Stimulated activated naive B cell treated with anti-CD40 and anti-IgM and Interleukin-4, amounts not matched to agents 10 μg/mL and 1 μg/mL and 100 μg/mL, for 72 hours (primary cell): ENCODE results near the gene ZNF862.
A peak's percentile ranks its signal among the peaks of the same experiment; 100 is the strongest.

Experiments used
- ATAC-seq, 2 donors: fragments of 150-1000 bp; cut with Tn5 transposase; replicated peaks; 2 replicates each; pipeline ENCODE4 v1.10.0; 2021; ENCODE audit warnings: moderate library complexity in 1 of 2
- DNase-seq: peaks from one replicate; pipeline ENCODE4 v3.0.0; 2021
- H3K27ac Mint-ChIP-seq: one replicate; pipeline ENCODE4 v1.8.0; 2022; ENCODE audit warnings: mild to moderate bottlenecking, mixed read lengths
- H3K27me3 Mint-ChIP-seq, 2 donors: one replicate each; pipeline ENCODE4 v1.8.0; 2022; ENCODE audit warnings: mixed read lengths in 2 of 2
- H3K36me3 Mint-ChIP-seq, 2 donors: one replicate each; pipeline ENCODE4 v1.8.0; 2022; ENCODE audit warnings: mixed read lengths in 2 of 2, mild to moderate bottlenecking in 1 of 2
- H3K4me1 Mint-ChIP-seq, 2 donors: one replicate each; pipeline ENCODE4 v1.8.0; 2022; ENCODE audit warnings: mixed read lengths in 2 of 2, mild to moderate bottlenecking in 1 of 2
- H3K4me3 Mint-ChIP-seq, 2 donors: one replicate each; pipeline ENCODE4 v1.8.0; 2022; ENCODE audit warnings: mild to moderate bottlenecking in 2 of 2, mixed read lengths in 2 of 2, moderate library complexity in 1 of 2
- H3K9me3 Mint-ChIP-seq, 2 donors: one replicate each; pipeline ENCODE4 v1.8.0; 2022; ENCODE audit warnings: mixed read lengths in 2 of 2, mild to moderate bottlenecking in 1 of 2

The ZNF862 gene

GRCh38 chr7:149836434-149836833, 1.7 kb upstream of the ZNF862 start:
- H3K27ac Mint-ChIP-seq, result no peak overlapping the region
- no peaks in the 10 kb centered on the region for H3K9me3 Mint-ChIP-seq
- no peak for ATAC-seq
- no peak for DNase-seq
- no peaks in the 10 kb centered on the region for H3K36me3 Mint-ChIP-seq
- H3K4me3 Mint-ChIP-seq, result no peak overlapping the region
- peaks cover 31 to 36% of the 10 kb centered on the region in 2 donors for H3K27me3 Mint-ChIP-seq
- peaks cover 15 to 16% of the 10 kb centered on the region in 2 donors for H3K4me1 Mint-ChIP-seq

- Mint-ChIP-seq H3K4me3 (peak overlapping the region; percentile 88 to 91), H3K4me1 (peaks cover 15 to 16% of the 10 kb centered on the region in 2 donors), H3K9me3 (no peaks in the 10 kb centered on the region), H3K27ac (peak overlapping the region; percentile 90), H3K27me3 (peaks cover 23 to 25% of the 10 kb centered on the region in 2 donors), H3K36me3 (no peaks in the 10 kb centered on the region)
- ATAC-seq (no peak), DNase-seq (no peak)
These were observed 481 bp upstream of the ZNF862 start for GRCh38 chr7:149837564-149838223.

GRCh38 chr7:149838992-149839408, 825 bp downstream of the ZNF862 start:
- no peaks in the 10 kb centered on the region for H3K9me3 Mint-ChIP-seq
- H3K4me3 Mint-ChIP-seq, result peak overlapping the region; percentile 88 to 91
- H3K4me1 Mint-ChIP-seq, result peaks cover 15 to 18% of the 10 kb centered on the region in 2 donors
- no peaks in the 10 kb centered on the region for H3K36me3 Mint-ChIP-seq
- DNase-seq, result no peak
- no peak for ATAC-seq
- peak overlapping the region; percentile 79 for H3K27ac Mint-ChIP-seq
- H3K27me3 Mint-ChIP-seq, result peaks cover 12 to 13% of the 10 kb centered on the region in 2 donors

- Mint-ChIP-seq H3K4me3 (no peak overlapping the region), H3K27me3 (peaks cover 3 to 4% of the 10 kb centered on the region in 2 donors), H3K36me3 (peaks cover under 1 to 1% of the 10 kb centered on the region in 2 donors), H3K4me1 (peaks cover 15 to 21% of the 10 kb centered on the region in 2 donors), H3K27ac (no peak overlapping the region), H3K9me3 (no peaks in the 10 kb centered on the region)
- no peak for DNase-seq
- no peak for ATAC-seq
These were observed 1.8 kb downstream of the ZNF862 start for GRCh38 chr7:149839933-149840332.

GRCh38 chr7:149843566-149843965, 5.4 kb downstream of the ZNF862 start:
- ATAC-seq (no peak), DNase-seq (no peak)
- H3K27ac Mint-ChIP-seq, result no peak overlapping the region
- H3K27me3 Mint-ChIP-seq, result no peaks in the 10 kb centered on the region
- H3K4me3 Mint-ChIP-seq, result no peak overlapping the region
- H3K9me3 Mint-ChIP-seq, result no peaks in the 10 kb centered on the region
- H3K36me3 Mint-ChIP-seq, result peaks cover 4 to 12% of the 10 kb centered on the region in 2 donors
- peaks cover 29 to 34% of the 10 kb centered on the region in 2 donors for H3K4me1 Mint-ChIP-seq

GRCh38 chr7:149844445-149844844, 6.3 kb downstream of the ZNF862 start:
- H3K27me3 Mint-ChIP-seq, result no peaks in the 10 kb centered on the region
- no peak overlapping the region for H3K27ac Mint-ChIP-seq
- ATAC-seq (no peak), DNase-seq (no peak)
- peaks cover 23 to 26% of the 10 kb centered on the region in 2 donors for H3K4me1 Mint-ChIP-seq
- no peak overlapping the region for H3K4me3 Mint-ChIP-seq
- peaks cover 4 to 12% of the 10 kb centered on the region in 2 donors for H3K36me3 Mint-ChIP-seq
- no peaks in the 10 kb centered on the region for H3K9me3 Mint-ChIP-seq

GRCh38 chr7:149845257-149845980, 7.2 kb downstream of the ZNF862 start:
- Mint-ChIP-seq H3K36me3 (peaks cover 4 to 16% of the 10 kb centered on the region in 2 donors), H3K27me3 (no peaks in the 10 kb centered on the region), H3K4me1 (peaks cover 20 to 25% of the 10 kb centered on the region in 2 donors), H3K4me3 (no peak overlapping the region), H3K27ac (no peak overlapping the region), H3K9me3 (no peaks in the 10 kb centered on the region)
- DNase-seq (no peak), ATAC-seq (no peak)

- ATAC-seq, result no peak
- Mint-ChIP-seq H3K36me3 (peaks cover 4 to 16% of the 10 kb centered on the region in 2 donors), H3K27me3 (no peaks in the 10 kb centered on the region), H3K4me3 (no peak overlapping the region), H3K27ac (peak overlapping the region; percentile 47), H3K4me1 (peaks cover 19 to 25% of the 10 kb centered on the region in 2 donors), H3K9me3 (no peaks in the 10 kb centered on the region)
- no peak for DNase-seq
These were observed 7.8 kb downstream of the ZNF862 start for GRCh38 chr7:149846021-149846420.

GRCh38 chr7:149846436-149847046, 8.4 kb downstream of the ZNF862 start:
- Mint-ChIP-seq H3K4me1 (peaks cover 19 to 25% of the 10 kb centered on the region in 2 donors), H3K36me3 (peaks cover 4 to 16% of the 10 kb centered on the region in 2 donors), H3K4me3 (no peak overlapping the region), H3K27me3 (no peaks in the 10 kb centered on the region), H3K27ac (peak overlapping the region; percentile 69), H3K9me3 (no peaks in the 10 kb centered on the region)
- DNase-seq (peak; percentile 30), ATAC-seq (peak; percentile 97 to 98)

- no peak overlapping the region for H3K4me3 Mint-ChIP-seq
- ATAC-seq (no peak), DNase-seq (no peak)
- H3K27ac Mint-ChIP-seq, result no peak overlapping the region
- no peaks in the 10 kb centered on the region for H3K27me3 Mint-ChIP-seq
- H3K9me3 Mint-ChIP-seq, result no peaks in the 10 kb centered on the region
- peaks cover 19 to 21% of the 10 kb centered on the region in 2 donors for H3K4me1 Mint-ChIP-seq
- H3K36me3 Mint-ChIP-seq, result peaks cover 12 to 23% of the 10 kb centered on the region in 2 donors
These were observed 11.0 kb downstream of the ZNF862 start for GRCh38 chr7:149849174-149849573.

- no peak for ATAC-seq
- no peak for DNase-seq
- no peak overlapping the region for H3K27ac Mint-ChIP-seq
These were observed 11.9 kb downstream of the ZNF862 start for GRCh38 chr7:149850007-149850594.

GRCh38 chr7:149850716-149851115, 12.5 kb downstream of the ZNF862 start:
- Mint-ChIP-seq H3K4me1 (peaks cover 16 to 19% of the 10 kb centered on the region in 2 donors), H3K9me3 (no peaks in the 10 kb centered on the region), H3K36me3 (peaks cover 9 to 21% of the 10 kb centered on the region in 2 donors), H3K27ac (no peak overlapping the region), H3K4me3 (no peak overlapping the region), H3K27me3 (no peaks in the 10 kb centered on the region)
- DNase-seq (no peak), ATAC-seq (no peak)

More at GRCh38 chr7:149850007-149850594, 11.9 kb downstream of the ZNF862 start:
- Mint-ChIP-seq H3K36me3 (peaks cover 11 to 23% of the 10 kb centered on the region in 2 donors), H3K4me3 (no peak overlapping the region), H3K9me3 (no peaks in the 10 kb centered on the region), H3K4me1 (peaks cover 18 to 20% of the 10 kb centered on the region in 2 donors), H3K27me3 (no peaks in the 10 kb centered on the region)

- peaks cover 10 to 12% of the 10 kb centered on the region in 2 donors for H3K4me1 Mint-ChIP-seq
- no peaks in the 10 kb centered on the region for H3K27me3 Mint-ChIP-seq
- H3K36me3 Mint-ChIP-seq, result peaks cover 10 to 17% of the 10 kb centered on the region in 2 donors
- no peak overlapping the region for H3K27ac Mint-ChIP-seq
- DNase-seq (no peak), ATAC-seq (no peak)
- H3K4me3 Mint-ChIP-seq, result no peak overlapping the region
- H3K9me3 Mint-ChIP-seq, result no peaks in the 10 kb centered on the region
These were observed 13.3 kb downstream of the ZNF862 start for GRCh38 chr7:149851449-149851848.

- no peak for ATAC-seq
These were observed 15.0 kb downstream of the ZNF862 start for GRCh38 chr7:149853157-149853556.

More at GRCh38 chr7:149853157-149853556, 15.0 kb downstream of the ZNF862 start:
- no peak for DNase-seq
- Mint-ChIP-seq H3K27me3 (no peaks in the 10 kb centered on the region), H3K36me3 (peaks cover 11 to 19% of the 10 kb centered on the region in 2 donors), H3K27ac (no peak overlapping the region), H3K4me1 (no peaks in the 10 kb centered on the region), H3K9me3 (no peaks in the 10 kb centered on the region), H3K4me3 (no peak overlapping the region)
